ENCODE data around the gene SLIT3. TPM values are rescaled to one million over a fixed set of nuclear protein-coding genes. Genes with fewer than 3 reads are reported as not detected.

Gene SLIT3
- total RNA-seq, 4 donors from 2014 or later: 46.3 to 89.0 (median 68.0) TPM

DNA sequence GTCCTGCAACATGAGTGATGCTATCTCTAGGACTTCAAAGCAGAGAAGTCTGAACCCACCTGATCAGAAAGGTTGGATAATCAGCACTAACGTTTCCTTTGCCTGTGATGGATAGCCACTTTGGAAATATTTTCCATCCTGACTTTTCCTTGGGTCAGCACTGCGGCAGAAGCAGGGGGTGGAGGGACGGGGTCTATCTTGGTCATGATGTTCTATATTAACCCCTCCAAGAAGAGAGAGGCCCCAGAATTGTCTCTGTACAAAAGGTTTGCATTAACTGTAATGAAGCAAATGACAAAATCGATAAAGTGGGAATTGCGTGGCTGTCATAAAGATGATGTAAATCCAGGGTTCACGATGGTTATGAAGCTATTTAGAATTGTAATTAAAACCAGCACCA lies 441.9 kb downstream of the SLIT3 start:
- DNase-seq (ENCODE audit: low spot score) (no peak), ATAC-seq (ENCODE audit: low FRiP score) (no peak)
- no peak for TF ChIP-seq CTCF (IDR thresholded peaks at IDR 0.05)

DNA sequence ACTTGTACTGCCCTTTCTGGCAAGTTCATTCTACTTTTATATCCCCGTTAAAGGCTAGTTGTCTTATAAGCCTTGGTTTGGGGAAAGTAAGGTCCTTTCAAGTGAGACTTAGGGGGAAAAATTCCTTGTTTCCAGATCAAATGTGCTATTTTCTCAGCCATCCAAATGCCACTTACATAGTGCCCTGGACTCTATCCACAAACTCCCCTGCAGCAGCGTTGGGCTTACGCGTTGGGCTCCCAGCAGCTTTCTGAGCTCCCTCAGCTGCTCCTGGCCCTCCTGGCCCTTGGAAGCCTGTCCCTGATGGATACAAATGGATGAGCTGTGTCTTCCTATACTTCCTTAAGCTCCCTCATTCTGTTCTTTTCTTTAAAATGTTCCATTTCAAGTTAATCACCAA lies 442.6 kb downstream of the SLIT3 start:
- ATAC-seq (ENCODE audit: low FRiP score): no peak
- no peak for DNase-seq (ENCODE audit: low spot score)
- TF ChIP-seq CTCF (IDR thresholded peaks at IDR 0.05): no peak

- DNase-seq (ENCODE audit: low spot score) (no peak), ATAC-seq (ENCODE audit: low FRiP score) (no peak)
- no peak for TF ChIP-seq CTCF (IDR thresholded peaks at IDR 0.05)
Measured at GRCh38 chr5:168853972-168854371, 447.0 kb downstream of the SLIT3 start.

GRCh38 chr5:168852329-168852728 lies 448.6 kb downstream of the SLIT3 start:
- TF ChIP-seq CTCF (IDR thresholded peaks at IDR 0.05): no peak
- no peak for ATAC-seq (ENCODE audit: low FRiP score)
- DNase-seq (ENCODE audit: low spot score): no peak

GRCh38 chr5:168851902-168852321 lies 449.0 kb downstream of the SLIT3 start:
- no peak for ATAC-seq (ENCODE audit: low FRiP score)
- no peak for DNase-seq (ENCODE audit: low spot score)
- TF ChIP-seq CTCF (IDR thresholded peaks at IDR 0.05): no peak

GRCh38 chr5:168850683-168851082 lies 450.3 kb downstream of the SLIT3 start:
- no peak for ATAC-seq (ENCODE audit: low FRiP score)
- no peak for DNase-seq (ENCODE audit: low spot score)
- TF ChIP-seq CTCF (IDR thresholded peaks at IDR 0.05): no peak

DNA sequence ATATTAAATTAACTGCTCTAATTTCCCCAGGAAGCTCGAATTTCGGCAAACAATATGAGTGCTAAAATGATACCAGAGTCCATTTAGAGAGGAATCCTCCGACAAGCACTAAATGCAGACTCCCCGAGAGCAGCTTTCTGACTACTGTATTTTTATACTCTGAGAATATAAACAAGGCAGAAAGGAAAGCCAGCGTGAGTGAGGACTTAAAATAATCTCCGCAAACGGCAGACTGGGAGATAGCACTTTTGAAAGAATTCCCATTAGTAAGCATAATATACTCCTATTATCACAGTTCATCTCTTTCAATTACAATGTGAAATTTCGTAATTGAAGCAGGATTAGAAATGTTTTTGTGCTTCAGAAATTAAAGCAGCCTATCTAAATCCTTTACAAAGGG lies 452.4 kb downstream of the SLIT3 start:
- ATAC-seq (ENCODE audit: low FRiP score): no peak
- DNase-seq (ENCODE audit: low spot score): no peak

More for the DNA sequence above, 452.4 kb downstream of the SLIT3 start:
- no peak for TF ChIP-seq CTCF (IDR thresholded peaks at IDR 0.05)

Data from omental fat pad (tissue), 4 donors.